ENCODE results near the gene PITRM1. TPM values are rescaled to one million over a fixed set of nuclear protein-coding genes. Genes with fewer than 3 reads are reported as not detected.
A peak's percentile ranks its signal among the peaks of the same experiment; 100 is the strongest.

The PITRM1 gene
- total RNA-seq, 2 donors from 2014 or later: 61.1 to 75.0 TPM

- peak in 1 of 2 donors; percentile 26 for ATAC-seq
- H3K36me3 Mint-ChIP-seq: peaks cover 4 to 19% of the 10 kb centered on the region in 2 donors
- peak overlapping the region in 1 of 2 donors; percentile 95 for H3K27ac Mint-ChIP-seq
Observed at GRCh38 chr10:3151889-3152565, 20.6 kb downstream of the PITRM1 start.

GRCh38 chr10:3150961-3151360 lies 21.6 kb downstream of the PITRM1 start:
- ATAC-seq: no peak
- DNase-seq (ENCODE audit: low spot score in 2 of 2): no peak
- Mint-ChIP-seq H3K9me3 (no peaks in the 10 kb centered on the region), H3K36me3 (peaks cover 4 to 15% of the 10 kb centered on the region in 2 donors), H3K27ac (no peak overlapping the region)

More at GRCh38 chr10:3151889-3152565, 20.6 kb downstream of the PITRM1 start:
- DNase-seq (ENCODE audit: low spot score in 2 of 2): no peak
- no peaks in the 10 kb centered on the region for H3K9me3 Mint-ChIP-seq

GRCh38 chr10:3150366-3150765 lies 22.2 kb downstream of the PITRM1 start:
- no peak for ATAC-seq
- Mint-ChIP-seq H3K36me3 (peaks cover 4 to 13% of the 10 kb centered on the region in 2 donors), H3K27ac (peak overlapping the region in 1 of 2 donors; percentile 40), H3K9me3 (no peaks in the 10 kb centered on the region)
- no peak for DNase-seq (ENCODE audit: low spot score in 2 of 2)

GRCh38 chr10:3149918-3150317 lies 22.7 kb downstream of the PITRM1 start:
- ATAC-seq: no peak
- DNase-seq (ENCODE audit: low spot score in 2 of 2): no peak
- H3K36me3 Mint-ChIP-seq: peaks cover 4 to 13% of the 10 kb centered on the region in 2 donors
- no peak overlapping the region for H3K27ac Mint-ChIP-seq
- no peaks in the 10 kb centered on the region for H3K9me3 Mint-ChIP-seq

- no peaks in the 10 kb centered on the region for H3K9me3 Mint-ChIP-seq
- H3K27ac Mint-ChIP-seq: peak overlapping the region in 1 of 2 donors; percentile 4
- H3K36me3 Mint-ChIP-seq: peaks cover 4 to 11% of the 10 kb centered on the region in 2 donors
- ATAC-seq (no peak), DNase-seq (ENCODE audit: low spot score in 2 of 2) (no peak)
Observed at GRCh38 chr10:3148994-3149393, 23.6 kb downstream of the PITRM1 start.

GRCh38 chr10:3148041-3148440 lies 24.5 kb downstream of the PITRM1 start:
- ATAC-seq: no peak

GRCh38 chr10:3147117-3147820 lies 25.3 kb downstream of the PITRM1 start:
- DNase-seq (ENCODE audit: low spot score in 2 of 2): no peak
- Mint-ChIP-seq H3K27ac (peak overlapping the region in 1 of 2 donors; percentile 56), H3K36me3 (peaks cover 6 to 15% of the 10 kb centered on the region in 2 donors), H3K9me3 (no peaks in the 10 kb centered on the region)
- no peak for ATAC-seq

More at GRCh38 chr10:3148041-3148440, 24.5 kb downstream of the PITRM1 start:
- Mint-ChIP-seq H3K36me3 (peaks cover 4 to 18% of the 10 kb centered on the region in 2 donors), H3K27ac (peak overlapping the region in 1 of 2 donors; percentile 56), H3K9me3 (no peaks in the 10 kb centered on the region)
- no peak for DNase-seq (ENCODE audit: low spot score in 2 of 2)

GRCh38 chr10:3146289-3146688 lies 26.3 kb downstream of the PITRM1 start:
- Mint-ChIP-seq H3K9me3 (no peaks in the 10 kb centered on the region), H3K36me3 (peaks cover 9 to 15% of the 10 kb centered on the region in 2 donors), H3K27ac (peak overlapping the region in 1 of 2 donors; percentile 44)
- no peak for DNase-seq (ENCODE audit: low spot score in 2 of 2)
- no peak for ATAC-seq

- DNase-seq (ENCODE audit: low spot score in 2 of 2): no peak
- Mint-ChIP-seq H3K9me3 (no peaks in the 10 kb centered on the region), H3K36me3 (peaks cover 8 to 15% of the 10 kb centered on the region in 2 donors), H3K27ac (no peak overlapping the region)
- ATAC-seq: no peak
Observed at GRCh38 chr10:3145366-3145765, 27.2 kb downstream of the PITRM1 start.

GRCh38 chr10:3143791-3144434 lies 28.7 kb downstream of the PITRM1 start:
- H3K9me3 Mint-ChIP-seq: no peaks in the 10 kb centered on the region
- DNase-seq (ENCODE audit: low spot score in 2 of 2) (no peak), ATAC-seq (no peak)
- H3K27ac Mint-ChIP-seq: peak overlapping the region in 1 of 2 donors; percentile 68
- peaks cover 5 to 15% of the 10 kb centered on the region in 2 donors for H3K36me3 Mint-ChIP-seq

GRCh38 chr10:3143366-3143765 lies 29.2 kb downstream of the PITRM1 start:
- H3K36me3 Mint-ChIP-seq: peaks cover 5 to 21% of the 10 kb centered on the region in 2 donors
- peak in 1 of 2 donors; percentile 8 for ATAC-seq

GRCh38 chr10:3142146-3142875 lies 30.3 kb downstream of the PITRM1 start:
- Mint-ChIP-seq H3K9me3 (no peaks in the 10 kb centered on the region), H3K36me3 (peaks cover 11 to 22% of the 10 kb centered on the region in 2 donors), H3K27ac (peak overlapping the region in 1 of 2 donors; percentile 88)
- no peak for DNase-seq (ENCODE audit: low spot score in 2 of 2)
- ATAC-seq: peak in 1 of 2 donors; percentile 12

More at GRCh38 chr10:3143366-3143765, 29.2 kb downstream of the PITRM1 start:
- no peak for DNase-seq (ENCODE audit: low spot score in 2 of 2)
- Mint-ChIP-seq H3K9me3 (no peaks in the 10 kb centered on the region), H3K27ac (no peak overlapping the region)

GRCh38 chr10:3141351-3142005 lies 31.1 kb downstream of the PITRM1 start:
- ATAC-seq (no peak), DNase-seq (ENCODE audit: low spot score in 2 of 2) (no peak)
- peak overlapping the region in 1 of 2 donors; percentile 88 for H3K27ac Mint-ChIP-seq
- H3K36me3 Mint-ChIP-seq: peaks cover 12 to 22% of the 10 kb centered on the region in 2 donors
- no peaks in the 10 kb centered on the region for H3K9me3 Mint-ChIP-seq

GRCh38 chr10:3140280-3140679 lies 32.3 kb downstream of the PITRM1 start:
- ATAC-seq: no peak
- no peaks in the 10 kb centered on the region for H3K9me3 Mint-ChIP-seq
- H3K36me3 Mint-ChIP-seq: peaks cover 15 to 22% of the 10 kb centered on the region in 2 donors
- peak overlapping the region in 1 of 2 donors; percentile 9 for H3K27ac Mint-ChIP-seq
- DNase-seq (ENCODE audit: low spot score in 2 of 2): peak in 1 of 2 donors; percentile 28

GRCh38 chr10:3139216-3139910 lies 33.2 kb downstream of the PITRM1 start:
- H3K9me3 Mint-ChIP-seq: no peaks in the 10 kb centered on the region
- DNase-seq (ENCODE audit: low spot score in 2 of 2): peak in 1 of 2 donors; percentile 45
- H3K27ac Mint-ChIP-seq: peak overlapping the region in 1 of 2 donors; percentile 19
- peak in 1 of 2 donors; percentile 9 for ATAC-seq
- peaks cover 15 to 22% of the 10 kb centered on the region in 2 donors for H3K36me3 Mint-ChIP-seq
